ENCODE measurements around the gene PREPL.

DNA sequence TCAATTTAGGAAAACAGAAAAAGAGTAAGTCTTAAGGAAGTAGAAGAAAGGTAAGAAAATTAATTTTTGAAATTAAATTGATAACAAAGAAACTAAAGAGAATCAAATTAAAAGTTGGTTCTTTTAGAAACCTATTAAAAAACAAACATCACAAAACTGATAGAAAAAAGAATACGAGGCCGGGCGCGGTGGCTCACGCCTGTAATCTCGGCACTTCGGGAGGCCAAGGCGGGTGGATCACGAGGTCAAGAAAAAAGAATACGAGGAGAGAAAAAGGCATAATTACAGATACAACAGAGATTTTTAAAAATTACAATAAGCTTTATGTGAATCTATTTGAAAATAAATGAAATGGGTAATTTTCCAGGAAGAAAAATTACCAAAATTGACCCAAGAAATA, 11.8 kb downstream of the PREPL start:
- TF ChIP-seq, protein P1, sequence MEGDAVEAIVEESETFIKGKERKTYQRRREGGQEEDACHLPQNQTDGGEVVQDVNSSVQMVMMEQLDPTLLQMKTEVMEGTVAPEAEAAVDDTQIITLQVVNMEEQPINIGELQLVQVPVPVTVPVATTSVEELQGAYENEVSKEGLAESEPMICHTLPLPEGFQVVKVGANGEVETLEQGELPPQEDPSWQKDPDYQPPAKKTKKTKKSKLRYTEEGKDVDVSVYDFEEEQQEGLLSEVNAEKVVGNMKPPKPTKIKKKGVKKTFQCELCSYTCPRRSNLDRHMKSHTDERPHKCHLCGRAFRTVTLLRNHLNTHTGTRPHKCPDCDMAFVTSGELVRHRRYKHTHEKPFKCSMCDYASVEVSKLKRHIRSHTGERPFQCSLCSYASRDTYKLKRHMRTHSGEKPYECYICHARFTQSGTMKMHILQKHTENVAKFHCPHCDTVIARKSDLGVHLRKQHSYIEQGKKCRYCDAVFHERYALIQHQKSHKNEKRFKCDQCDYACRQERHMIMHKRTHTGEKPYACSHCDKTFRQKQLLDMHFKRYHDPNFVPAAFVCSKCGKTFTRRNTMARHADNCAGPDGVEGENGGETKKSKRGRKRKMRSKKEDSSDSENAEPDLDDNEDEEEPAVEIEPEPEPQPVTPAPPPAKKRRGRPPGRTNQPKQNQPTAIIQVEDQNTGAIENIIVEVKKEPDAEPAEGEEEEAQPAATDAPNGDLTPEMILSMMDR (IDR thresholded peaks at IDR 0.05), result no peak
- TF ChIP-seq POLR2A (IDR thresholded peaks at IDR 0.05; ENCODE audit: low read depth), result no peak
- TF ChIP-seq EP300 (IDR thresholded peaks at IDR 0.05), result no peak
- TF ChIP-seq POLR2AphosphoS5 (IDR thresholded peaks at IDR 0.05), result no peak
